ENCODE data around the gene CTU2.

Gene CTU2

GRCh38 chr16:88714420-88715302, 8.4 kb downstream of the CTU2 start:
- no peak for DNase-seq (ENCODE audit: low read depth in 2 of 2)
- H3K4me3 ChIP-seq (replicated peaks in 1 of 2; ENCODE audit: low read depth in 2 of 2, low read length in 2 of 2) = no peak overlapping the region
- TF ChIP-seq CTCF (IDR thresholded peaks at IDR 0.05; ENCODE audit: low read depth, low read length) = no peak

GRCh38 chr16:88715312-88716190, 9.2 kb downstream of the CTU2 start:
- TF ChIP-seq CTCF (IDR thresholded peaks at IDR 0.05; ENCODE audit: low read depth, low read length) = no peak
- H3K4me3 ChIP-seq (replicated peaks in 1 of 2; ENCODE audit: low read depth in 2 of 2, low read length in 2 of 2) = no peak overlapping the region
- DNase-seq (ENCODE audit: low read depth in 2 of 2) = no peak

GRCh38 chr16:88716201-88716600, 9.9 kb downstream of the CTU2 start:
- no peak for TF ChIP-seq CTCF (IDR thresholded peaks at IDR 0.05; ENCODE audit: low read depth, low read length)
- DNase-seq (ENCODE audit: low read depth in 2 of 2) = no peak
- H3K4me3 ChIP-seq (replicated peaks in 1 of 2; ENCODE audit: low read depth in 2 of 2, low read length in 2 of 2) = no peak overlapping the region

GRCh38 chr16:88716601-88717001, 10.3 kb downstream of the CTU2 start:
- no peak overlapping the region for H3K4me3 ChIP-seq (replicated peaks in 1 of 2; ENCODE audit: low read depth in 2 of 2, low read length in 2 of 2)
- TF ChIP-seq CTCF (IDR thresholded peaks at IDR 0.05; ENCODE audit: low read depth, low read length) = no peak
- DNase-seq (ENCODE audit: low read depth in 2 of 2) = no peak

- TF ChIP-seq CTCF (IDR thresholded peaks at IDR 0.05; ENCODE audit: low read depth, low read length) = no peak
- no peak for DNase-seq (ENCODE audit: low read depth in 2 of 2)
- H3K4me3 ChIP-seq (replicated peaks in 1 of 2; ENCODE audit: low read depth in 2 of 2, low read length in 2 of 2) = no peak overlapping the region
Observed at GRCh38 chr16:88718178-88718577, 11.9 kb downstream of the CTU2 start.

- no peak overlapping the region for H3K4me3 ChIP-seq (replicated peaks in 1 of 2; ENCODE audit: low read depth in 2 of 2, low read length in 2 of 2)
- no peak for TF ChIP-seq CTCF (IDR thresholded peaks at IDR 0.05; ENCODE audit: low read depth, low read length)
- DNase-seq (ENCODE audit: low read depth in 2 of 2) = no peak
Observed at GRCh38 chr16:88719267-88719932, 13.1 kb downstream of the CTU2 start.
